HCEC 1CT (cell line): ENCODE measurements around the gene ASB2.
A peak's percentile ranks its signal among the peaks of the same experiment; 100 is the strongest.

Source experiments
- DNase-seq: peaks from one replicate; pipeline ENCODE4 v3.0.0-alpha.2; 2017

ASB2 gene

DNA sequence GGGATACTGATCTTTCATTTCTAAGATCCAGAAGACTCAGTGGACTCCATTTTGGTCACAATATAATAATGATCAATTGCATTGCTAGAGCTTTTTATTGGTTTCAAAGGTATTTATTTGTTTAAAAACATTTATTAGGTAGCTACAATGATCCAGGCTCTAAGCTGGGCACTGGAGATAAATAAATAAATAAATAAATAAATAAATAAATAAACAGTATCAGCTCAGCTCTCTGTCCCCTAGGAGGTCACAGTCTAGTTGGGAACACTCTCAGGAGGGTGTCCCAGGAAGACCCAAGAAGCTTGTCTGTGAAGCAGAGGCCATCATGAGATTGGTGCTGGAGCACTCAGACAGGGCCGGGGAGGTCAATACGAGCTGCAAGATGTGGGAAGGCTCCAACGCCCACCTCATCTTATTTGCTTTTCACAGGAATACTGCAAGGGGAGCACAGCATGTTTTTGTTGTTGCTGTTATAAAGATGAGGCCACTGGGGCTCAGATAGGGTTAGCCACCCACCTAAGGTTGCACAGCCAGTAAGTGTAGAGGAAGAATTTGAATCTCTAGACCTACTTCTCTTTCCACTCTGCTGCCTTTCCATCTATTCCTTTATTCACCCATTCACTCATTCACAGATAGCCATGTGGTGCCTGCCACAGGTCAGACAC is 15.5 kb downstream of the ASB2 start:
- DNase-seq: no peak

DNA sequence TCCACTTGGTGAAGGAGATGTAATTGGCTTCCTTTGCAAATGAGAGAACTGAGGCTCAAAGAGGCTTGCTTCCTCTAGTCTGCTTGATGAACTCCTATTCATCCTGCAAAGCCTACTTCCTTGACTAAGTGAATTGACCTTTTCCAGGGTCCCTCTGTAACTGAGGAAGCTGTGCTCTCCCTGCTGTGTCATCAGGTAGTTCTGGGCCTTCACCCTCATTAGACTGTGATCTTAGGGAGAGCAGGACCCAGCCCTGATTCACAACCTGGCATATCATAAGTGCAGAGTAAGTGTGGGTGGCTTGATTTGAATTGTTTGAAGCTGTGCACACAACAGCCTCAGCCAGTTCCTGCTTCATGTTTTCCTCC is 16.3 kb downstream of the ASB2 start:
- no peak for DNase-seq

DNA sequence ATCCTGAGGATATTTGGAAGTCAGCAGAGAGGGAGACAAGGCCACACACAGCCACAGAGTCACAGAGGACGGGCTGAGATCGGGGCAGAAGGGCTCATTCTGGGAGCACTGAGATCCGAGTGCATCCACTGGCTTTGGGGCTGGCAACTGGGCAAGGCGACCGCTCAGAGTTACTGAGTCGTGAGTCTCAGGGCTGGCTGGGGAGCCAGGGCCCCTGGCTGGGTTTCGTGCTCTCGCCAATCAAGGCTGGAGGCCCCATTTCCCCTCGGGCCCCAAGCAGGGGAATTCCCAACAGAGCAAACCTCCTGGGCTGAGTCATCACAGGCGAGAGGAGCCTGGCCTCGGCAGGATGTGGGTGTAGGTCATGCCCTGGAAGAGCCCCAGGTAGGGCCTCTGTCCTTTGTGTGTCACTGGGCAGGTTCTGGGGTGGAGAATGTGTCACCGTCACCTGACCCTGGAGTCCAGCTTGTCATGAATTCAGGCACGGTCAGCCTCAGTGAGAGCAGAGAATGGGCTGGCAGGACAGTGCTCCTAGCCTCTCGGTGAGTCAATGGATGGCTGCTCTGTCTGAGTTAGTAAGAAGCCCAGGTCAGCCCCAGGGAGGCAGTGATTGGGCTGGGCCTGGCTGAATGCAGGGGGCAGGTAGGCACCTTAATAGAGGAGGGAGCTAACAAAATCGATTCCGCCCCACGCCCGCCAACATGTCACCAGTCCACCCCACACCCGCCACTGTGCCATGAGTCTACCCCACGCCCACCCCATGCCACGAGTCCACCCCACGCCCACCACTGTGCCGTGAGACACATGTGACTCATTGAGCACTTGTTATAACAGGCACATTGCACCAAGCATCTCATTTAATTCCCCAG is 16.9 kb downstream of the ASB2 start:
- peak; percentile 84 for DNase-seq

DNA sequence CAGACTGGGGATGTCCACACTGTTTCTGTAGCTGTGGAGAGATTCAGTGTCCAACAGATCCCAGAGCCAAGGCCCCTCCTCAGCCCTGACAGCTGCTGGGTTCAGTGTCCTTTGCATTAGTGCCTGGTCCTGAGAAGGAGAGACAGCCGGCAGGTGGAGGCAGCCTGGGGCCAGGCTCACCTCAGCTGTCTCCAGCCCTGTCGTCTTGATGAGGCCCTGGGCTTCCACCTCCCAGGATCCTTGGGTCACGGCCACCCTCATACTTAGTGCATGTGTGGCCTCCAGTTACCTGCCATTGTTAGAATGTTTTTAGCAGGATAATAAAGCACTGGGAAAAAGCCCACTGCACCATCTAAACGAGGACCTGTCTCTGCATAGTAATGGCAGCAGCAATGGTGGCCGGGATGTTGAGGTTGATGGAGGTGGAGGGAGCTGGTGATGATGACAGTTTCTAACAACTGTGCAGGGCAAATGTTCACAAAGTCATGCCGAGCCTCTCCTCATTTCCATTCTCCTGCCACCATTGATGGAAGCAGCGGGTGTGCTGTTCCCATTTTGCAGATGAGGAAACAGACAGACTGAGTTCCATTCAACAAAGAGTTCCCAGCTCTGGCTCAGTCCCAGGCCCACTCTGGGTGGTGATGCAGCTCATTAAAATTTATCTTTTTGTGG is 17.7 kb downstream of the ASB2 start:
- DNase-seq: no peak

DNA sequence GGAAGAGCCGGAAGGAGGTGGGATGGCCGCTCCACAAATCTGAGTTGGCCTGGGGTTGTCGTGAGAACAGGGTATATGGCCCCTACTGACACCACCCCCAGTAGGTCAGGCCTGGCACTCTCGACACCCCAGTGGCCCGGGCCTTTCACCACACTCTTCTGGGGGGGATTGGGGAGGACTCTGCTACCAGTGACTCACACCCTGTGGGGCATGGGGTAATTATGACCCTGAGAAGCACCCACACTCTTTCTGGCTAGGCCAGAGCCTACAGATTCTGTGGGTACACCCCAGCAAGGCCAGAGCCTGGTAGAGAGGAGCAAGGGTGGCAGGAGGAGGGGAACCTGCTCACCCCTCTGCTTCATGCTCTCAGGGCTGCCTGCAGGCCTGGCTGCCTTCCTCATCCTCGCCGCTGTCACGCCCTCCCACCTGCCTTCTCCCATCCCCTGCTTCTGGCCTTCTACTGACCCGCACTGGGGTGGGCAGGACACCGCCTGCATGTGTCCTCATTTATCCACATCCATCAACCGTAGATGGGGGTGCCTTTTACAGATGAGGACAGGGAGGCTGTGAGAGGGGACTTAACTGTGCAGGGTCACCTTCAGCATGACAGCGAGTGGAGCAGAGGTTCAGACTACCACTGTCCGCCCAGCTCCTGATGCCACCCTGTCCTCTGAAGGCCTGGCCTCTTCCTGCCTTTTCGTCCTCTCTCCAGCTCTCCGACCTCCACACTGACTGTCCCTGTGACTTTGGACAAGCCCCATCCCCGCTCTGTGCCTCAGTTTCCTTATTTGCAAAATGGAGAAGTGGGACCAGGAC is 18.4 kb downstream of the ASB2 start:
- DNase-seq: no peak

DNA sequence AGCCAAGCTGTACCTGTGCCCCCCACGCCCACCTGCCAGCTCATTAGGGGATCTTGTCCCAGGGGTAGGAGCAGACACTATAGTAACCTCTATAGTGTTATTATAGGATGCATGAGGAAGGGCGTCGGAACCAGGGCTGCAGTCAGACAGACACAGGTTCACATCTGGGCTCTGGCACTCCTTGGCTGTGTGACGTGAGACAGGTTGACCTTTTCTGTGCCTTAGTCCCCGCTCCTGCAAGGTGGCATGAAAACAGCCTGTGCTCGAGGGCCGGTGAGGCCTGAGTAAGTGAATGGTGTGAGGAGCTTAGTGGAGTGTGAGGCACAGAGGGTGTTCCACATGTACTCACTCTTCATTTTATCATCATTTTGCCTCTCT is 19.0 kb downstream of the ASB2 start:
- DNase-seq: no peak

DNA sequence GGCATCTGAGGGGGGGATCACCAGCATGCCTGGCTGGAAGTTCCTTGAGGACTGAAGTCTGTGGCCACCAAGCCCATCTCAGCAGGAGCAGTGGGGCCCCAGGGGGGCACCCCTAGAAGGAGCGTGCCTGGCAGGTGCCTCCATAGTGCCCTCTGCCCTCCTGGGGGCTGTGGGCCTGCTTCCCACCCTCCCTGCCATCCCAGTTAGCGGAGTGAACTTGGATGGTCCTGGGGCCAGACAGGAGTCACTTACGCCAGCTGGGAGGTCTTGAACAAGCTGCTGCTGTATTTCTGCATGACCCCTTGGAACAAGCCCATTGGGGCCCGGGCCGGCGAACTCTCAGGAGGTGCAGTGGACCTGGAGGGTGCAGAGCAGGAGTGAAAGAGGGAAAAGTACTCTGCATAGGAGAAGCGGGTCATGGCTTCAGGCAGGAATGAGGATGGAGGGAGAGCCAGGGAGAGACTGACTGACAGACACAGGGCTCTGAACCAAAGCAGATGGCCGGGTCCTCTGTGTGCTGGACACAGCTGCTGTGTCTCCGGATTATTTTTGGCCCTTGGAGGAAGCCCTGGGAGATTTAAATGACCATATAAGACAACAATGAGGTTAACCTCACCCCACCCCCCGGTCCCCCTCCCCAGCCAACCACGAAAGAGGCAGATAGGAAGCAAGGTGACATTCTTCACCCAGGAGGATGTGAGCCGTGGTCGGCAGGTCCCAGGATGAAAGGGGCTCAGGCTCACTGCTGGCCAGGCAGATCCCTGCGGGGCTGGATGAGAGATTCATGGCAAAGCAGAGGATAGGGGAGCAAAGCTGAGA is 19.6 kb downstream of the ASB2 start:
- no peak for DNase-seq

DNA sequence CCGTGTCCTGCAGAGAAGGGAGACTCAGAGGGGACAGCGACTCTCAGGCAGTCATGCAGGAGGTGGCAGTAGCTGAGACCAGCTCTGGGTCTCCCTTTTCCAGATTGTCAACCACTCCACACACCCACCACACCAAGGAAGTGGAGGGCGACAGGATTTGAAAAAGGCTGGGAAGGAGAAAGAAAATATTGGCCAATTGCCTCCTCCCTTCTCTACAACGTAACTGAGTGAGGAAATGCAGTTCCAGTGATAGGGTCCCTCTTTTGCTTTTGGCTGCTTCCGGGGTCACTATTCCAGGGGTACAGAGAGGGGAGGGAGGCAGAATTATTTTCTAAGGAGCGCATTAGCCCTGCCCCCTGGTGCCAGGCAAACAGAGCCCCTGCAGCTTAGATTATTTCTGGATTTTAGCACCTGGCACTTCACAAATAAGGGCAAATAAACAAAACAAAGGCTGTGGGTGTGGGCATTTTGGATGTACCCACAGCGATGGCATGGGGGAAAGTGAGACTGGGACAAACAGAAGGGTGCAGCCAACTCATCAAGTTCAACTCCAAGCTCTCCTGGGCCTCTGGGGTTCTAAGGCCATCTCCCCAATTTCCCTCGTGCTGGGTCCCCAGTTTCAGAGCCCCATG is 20.4 kb downstream of the ASB2 start:
- DNase-seq: no peak

DNA sequence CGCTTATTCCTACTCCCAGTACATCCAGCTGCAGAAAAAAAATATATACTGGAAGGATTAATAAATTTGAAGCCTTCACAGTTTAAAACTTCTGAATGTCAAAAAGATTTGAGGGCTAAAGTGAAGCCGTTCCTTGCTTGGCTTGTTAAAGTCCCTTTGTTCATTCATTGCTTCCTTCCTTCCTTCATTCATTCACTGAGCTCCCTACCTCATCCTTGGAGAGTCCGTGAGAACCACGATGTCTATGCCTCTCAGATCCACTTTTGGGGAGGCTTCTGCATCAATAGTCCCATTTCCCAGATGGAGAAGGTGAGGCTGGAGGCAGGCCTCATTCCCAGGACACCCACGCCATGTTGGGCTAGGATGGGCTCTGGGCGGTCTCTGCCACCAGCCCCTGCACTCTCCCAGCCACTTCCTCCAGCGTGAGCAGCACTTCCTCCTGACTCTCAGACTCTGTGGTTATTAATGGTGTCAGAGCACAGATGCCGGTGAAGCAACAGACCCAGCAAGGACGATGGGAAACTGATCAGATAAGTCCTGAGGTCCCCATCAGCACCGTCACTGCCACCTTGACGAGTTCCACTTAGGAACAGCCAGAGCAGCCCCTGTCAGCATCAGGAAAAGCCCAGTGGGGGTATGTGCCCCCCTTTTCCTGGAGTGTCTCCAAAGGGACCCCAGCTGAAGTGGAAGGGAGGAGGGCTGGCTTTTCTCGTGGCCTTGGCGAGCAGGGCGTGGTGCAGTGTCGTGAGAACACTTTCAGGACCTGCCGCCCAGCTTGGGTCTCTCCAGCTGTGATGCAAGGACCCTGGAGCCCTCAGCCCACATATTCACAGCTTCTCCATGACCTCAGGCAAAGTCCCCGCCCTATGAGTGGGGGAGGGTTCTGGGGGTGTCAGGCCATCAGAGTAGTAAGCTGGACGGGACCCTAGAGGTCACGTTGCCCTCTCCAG is 21.2 kb downstream of the ASB2 start:
- no peak for DNase-seq

DNA sequence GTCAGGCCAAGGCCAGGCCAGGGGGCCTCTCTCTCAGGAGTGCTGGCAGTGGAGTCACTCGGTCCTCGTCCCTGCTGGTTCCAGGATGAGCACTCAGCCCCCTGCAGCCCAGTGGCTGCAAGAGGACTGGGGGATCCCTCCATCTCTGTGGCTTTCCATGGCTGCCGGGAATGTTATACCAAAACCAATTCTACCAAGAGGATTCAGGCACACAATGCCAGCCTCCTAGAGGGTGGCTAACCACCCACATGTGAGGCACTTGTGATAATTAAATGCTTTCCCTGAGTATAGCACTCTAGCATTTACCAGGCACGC is 21.9 kb downstream of the ASB2 start:
- DNase-seq: no peak

DNA sequence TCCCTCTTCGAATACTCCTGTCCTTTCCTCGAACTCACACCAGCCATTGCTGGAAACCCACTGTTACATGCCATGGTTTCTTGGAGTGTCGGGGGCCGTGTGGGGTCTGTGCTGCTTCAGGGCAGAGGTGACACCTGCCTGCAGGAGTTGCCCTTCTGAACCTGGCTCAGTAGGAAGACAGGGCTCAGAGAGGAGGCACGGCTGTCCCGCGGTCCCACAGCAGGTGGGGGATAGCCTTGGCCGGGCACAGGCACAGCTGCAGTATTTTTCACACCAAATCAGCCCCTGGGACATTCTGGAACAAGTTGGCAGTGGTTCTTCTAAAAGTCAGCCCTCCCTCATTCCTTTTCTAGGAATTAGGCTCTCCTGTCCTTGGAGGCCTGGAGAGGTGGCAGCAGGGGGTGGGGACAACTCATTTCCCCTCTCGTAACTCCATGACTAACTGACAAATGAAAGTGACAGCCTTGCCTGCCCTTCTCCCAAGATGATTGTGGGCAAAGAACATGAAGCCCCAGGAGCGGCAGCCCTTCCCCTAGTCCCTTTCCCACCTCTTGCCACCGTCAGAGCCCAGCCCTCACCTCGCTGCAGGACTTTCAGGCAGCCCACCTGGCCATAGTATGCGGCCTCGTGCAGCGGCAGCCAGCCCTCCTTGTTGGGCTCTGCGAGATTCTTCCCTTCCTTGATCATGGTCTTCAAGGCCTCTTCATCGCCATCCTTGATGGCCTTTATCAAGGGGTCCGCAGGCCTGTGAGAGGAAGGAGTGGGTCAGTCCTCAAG is 22.4 kb downstream of the ASB2 start:
- DNase-seq: no peak

DNA sequence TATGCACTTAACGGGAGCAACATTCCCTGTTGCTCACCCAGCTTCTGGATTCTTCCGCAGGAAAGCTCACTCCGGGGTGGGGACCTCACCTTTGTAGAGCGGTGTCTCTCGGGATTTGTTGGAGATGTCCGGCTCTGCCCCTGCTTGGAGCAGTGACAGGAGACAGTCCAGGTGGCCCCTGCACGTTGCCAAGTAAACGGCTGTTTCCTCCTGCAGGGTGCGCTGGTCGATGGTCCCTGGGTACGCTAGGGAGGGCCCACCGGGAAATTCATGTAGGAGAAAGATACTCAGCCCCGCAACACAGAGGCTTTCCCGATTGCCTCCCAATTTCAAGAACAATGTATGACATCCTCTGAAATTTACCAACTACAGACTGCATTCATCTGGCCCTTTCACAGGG is 23.1 kb downstream of the ASB2 start:
- DNase-seq: no peak

DNA sequence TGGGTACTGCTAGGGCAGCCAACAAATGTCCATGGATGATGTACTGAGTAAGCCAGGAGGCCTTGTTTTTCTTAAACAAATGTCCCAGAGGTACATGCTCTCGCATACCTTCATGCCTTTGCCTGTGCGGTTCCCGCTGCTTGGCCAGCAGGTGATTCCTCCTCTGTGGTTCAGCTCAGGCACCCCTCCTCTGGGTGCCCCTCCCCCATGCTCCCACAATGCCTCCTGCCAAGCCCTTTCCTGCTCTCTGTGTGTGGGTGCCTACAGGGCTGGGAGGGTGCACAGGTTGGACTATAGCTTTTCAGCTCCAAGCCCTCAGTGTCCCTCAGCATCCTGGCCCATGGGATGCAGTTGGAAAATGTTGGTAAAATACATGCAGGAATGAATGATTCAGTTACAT is 23.5 kb downstream of the ASB2 start:
- no peak for DNase-seq

DNA sequence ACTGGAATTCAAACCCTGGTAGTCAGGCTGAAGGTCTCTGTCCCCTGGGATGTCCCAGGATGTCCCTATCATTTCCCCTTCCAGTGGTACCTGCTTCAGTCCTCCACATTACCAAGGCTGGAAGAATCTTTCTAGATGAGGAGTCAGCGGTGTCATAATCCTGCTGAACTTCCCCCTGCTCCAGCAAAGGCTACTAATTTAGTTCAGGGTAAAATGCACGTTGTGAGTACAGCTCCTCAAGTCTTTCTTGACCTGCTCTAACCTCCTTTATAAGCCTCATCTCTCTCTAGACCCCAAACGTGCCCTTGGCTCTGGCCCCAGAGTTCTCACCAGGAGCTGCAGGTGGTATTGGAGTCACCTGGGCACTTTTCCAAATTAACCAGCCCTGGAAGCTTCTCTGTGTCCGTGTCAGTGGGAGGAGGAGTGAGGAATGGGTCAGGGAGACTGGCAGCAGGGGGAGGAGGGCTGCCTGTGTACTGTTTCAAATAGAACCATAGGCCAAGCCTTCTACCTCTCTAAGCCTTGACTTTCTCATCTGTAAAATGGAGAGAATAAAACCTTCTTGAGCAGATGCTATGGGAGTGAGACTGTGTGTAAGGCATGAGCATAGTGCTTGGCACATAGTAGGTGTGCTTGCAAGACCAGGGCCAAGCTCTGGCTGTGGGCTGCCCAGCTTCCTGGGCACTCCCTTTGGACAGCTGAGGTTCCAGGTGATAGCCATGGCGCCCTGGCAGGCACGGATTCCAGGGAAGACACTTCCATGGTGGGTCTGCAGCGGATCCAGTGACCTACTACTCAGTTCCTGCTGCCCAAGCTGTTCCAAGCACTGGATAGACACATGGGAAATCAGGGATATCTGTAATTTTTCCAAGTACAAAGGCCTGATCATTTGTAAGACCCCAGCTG is 24.5 kb downstream of the ASB2 start:
- no peak for DNase-seq

DNA sequence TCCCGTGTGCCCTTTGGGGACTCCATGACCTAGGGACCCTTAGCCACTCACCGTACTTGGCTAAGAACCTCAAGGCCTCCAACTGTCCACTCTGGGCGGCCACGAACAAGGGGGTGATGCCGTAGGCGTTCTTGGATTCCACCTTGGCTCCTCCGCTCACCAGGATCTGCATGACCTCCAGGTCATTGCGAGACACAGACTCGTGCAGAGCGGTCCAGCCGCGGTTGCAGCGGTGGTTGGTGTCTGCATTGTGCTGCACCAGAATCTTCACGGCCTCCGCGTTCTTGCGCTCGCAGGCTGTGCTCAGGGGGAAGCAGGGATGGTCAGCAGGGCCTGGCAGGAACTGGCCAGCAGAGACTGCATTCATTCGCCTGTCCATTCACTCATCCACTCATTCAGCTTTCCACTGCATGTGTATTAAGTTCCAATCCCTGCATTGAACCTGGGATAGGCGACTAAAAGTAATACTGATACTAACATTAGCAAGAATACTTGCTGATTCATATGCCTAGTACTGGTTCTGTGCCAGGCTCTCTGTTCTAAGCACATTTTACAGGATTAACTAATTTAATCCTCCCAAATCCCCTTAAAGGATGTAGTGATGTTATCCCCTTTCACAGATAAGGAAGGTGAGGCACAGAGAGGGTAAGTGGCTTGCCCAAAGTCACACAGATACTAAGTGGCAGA is 25.3 kb downstream of the ASB2 start:
- no peak for DNase-seq

DNA sequence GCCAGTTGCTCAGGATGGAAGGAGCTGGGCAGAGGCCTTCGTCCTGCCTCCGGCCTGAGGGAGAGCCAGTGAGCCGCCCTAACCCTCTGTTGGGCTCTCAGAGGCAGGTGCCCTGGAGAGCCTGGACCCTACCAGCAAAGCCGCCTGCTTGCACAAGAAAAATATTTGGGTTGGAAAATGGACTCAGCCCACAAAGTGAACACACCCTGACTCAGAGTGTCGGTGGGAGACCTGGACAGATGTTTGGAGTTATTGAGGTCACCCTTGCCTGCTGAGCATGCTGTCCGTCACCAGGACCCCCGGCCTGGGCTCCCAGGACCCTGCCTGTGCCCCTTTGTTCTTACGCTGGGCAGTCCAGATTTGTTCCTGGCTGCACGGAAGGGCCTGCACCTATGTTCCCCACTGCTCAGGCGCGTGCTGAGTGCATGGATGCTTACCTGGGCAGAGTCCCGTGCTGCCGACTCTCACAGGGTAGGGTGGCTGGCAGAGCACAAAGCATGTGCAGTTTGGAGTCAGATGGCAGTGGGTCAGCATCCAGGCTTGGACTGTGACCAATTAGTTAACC is 26.8 kb downstream of the ASB2 start:
- no peak for DNase-seq

DNA sequence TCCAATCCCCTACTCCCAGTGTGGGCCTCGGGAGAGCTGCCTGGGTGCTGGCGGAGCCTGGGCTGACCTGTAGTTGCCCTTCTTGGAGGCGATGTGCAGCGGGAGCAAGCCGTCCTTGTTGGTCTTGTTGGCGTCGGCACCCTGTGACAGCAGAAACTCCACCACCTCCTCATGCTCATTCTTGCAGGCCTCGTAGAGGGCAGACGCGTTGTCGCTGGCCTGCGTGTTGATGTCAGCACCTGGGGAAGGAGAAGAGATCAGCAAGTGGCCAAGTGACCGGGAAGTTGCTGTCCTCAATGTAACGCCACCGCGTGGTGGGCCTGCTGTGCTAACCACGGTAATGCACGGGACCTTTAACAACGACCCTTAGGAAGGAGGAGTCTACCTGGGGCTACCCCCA is 29.1 kb downstream of the ASB2 start:
- DNase-seq: no peak

DNA sequence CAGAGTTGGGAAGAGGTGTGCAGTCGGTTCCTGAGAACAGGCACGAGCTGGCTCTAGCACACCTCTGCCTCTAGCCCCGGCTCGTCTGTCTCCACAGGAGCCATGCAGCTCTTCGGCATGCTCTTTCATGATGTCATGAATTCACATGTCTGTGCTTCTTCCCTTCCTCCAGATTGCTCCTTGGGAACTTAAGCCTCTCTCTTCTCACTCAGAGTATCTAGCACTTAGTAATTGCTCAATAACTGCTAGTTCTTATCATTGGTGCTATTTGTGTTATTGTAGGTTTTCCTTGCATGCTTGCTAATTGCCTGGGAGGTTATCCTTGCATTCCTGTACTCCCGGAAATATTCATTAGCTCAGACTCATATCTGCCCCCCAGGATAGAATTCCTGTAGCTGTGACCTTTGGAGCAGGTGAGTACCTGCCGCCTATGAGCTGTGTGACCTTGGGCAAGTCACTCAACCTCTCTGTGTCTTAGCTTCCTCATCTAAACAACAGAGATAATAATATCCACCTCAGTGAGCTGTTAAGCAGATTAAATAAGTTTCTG is 29.8 kb downstream of the ASB2 start:
- peak; percentile 13 for DNase-seq
